Limb (tissue), 2 donors: ENCODE results near the gene ADAMTSL1.
"Not testable (repeated sequence)": the region's sequence is repeated elsewhere in the genome, so short reads cannot be mapped to it uniquely, and the experiment has no call there.

Experiments used
- DNase-seq, 2 donors: peaks; one replicate each; pipeline ENCODE4 v3.0.0-alpha.2; 2016; ENCODE audit errors: extremely low spot score in 2 of 2

Gene ADAMTSL1

DNA sequence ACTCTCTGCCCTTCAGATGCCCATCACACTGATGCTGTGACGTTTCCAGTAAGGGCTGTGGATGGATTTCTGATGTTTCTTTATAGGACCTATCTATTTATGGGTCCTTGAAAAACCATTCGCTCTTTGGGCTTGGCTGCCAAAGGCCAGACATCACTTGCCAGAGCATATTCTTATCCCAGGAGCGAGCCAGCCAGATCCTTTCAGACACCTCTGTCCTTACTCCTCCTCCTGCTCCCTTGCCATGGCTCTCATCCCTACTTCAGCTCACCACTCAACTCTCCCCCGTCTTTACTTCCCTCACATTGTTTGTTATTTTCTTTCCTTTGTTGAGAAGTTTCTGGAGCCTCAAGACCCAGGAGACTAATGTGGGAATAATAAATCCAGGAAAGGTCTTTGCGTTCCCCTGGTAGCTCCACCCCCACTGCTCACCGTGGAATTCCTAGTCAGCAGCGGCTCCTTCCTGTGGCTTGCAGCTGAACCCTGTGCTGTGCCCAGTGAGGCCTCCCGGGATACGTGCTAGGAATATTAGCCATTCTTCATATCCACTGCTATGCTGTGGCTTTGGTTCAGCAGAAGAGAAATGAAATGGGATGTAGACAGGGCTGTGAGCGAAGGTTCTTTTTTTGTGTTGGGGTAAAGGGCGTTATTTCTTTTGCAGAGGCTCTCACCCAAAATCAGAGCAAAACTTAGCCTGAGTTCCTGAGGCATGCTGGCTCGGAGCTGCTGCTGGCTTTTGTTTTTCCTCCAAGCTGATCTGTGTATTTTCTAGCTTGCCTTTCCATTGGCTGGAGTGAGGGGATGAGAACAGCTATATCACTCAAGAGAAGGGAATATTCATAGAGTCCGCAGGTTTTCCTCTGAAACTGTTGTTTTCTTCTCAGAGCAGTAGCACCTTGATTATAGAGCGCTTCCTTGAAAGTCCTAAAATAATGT is 387.9 kb downstream of the ADAMTSL1 start:
- peak; percentile 65 to 76 for DNase-seq

DNA sequence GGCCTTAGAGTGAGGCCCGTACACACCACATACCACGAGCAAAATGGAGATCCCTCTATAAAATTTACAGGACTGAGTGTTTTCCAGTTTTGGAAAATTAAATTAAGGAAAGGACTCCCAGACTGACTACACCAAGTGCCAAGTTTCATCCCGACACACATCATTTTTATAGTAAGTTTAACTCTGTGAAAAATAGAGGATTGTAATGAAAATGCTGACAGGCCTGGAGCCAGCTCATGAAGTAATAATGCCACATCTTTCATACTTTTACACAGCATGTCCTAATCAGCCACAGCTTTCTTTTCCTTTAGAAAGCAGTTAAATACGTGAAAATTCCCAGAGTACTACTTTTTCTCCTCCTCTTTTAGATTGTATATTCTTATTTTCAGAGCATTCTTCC is 389.8 kb downstream of the ADAMTSL1 start:
- DNase-seq: peak in 1 of 2 donors; percentile 47

- no peak for DNase-seq
Measured at GRCh38 chr9:18864516-18864915, 390.6 kb downstream of the ADAMTSL1 start.

GRCh38 chr9:18865542-18865941 is 391.6 kb downstream of the ADAMTSL1 start:
- DNase-seq: no peak

DNA sequence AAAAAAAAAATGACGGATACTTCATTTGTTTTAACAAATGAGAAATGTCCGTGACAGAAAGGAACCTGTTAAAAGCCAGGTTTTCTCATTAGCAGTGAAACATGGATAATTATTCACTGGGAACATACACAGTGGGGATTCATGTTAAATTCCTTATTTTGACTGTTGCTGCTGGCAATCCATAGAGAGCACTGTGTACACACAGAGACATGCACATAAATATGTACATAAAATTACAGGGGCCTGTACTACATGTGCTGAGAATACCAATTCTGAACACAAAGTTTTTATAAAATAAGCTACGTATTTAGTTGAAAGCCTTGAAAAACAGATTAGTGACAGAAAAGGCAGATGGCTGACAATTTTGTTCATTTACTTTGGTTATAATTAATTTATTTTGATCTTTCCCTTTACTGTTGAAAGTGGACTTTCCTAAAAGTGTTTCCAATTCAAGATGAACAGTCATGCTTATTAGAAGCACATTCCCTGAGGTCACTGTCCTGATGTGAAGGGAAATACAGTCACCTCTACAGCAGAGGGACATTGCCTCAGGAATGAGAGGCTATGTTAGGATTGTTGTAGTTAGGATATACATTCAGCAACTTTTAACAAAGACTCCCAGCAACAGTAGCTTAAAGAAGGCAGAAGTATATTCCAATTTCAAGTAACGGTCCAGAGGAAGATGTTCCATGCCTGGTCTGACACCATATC is 392.3 kb downstream of the ADAMTSL1 start:
- DNase-seq: no peak

- no peak for DNase-seq
Measured at GRCh38 chr9:18869725-18870124, 395.8 kb downstream of the ADAMTSL1 start.

DNA sequence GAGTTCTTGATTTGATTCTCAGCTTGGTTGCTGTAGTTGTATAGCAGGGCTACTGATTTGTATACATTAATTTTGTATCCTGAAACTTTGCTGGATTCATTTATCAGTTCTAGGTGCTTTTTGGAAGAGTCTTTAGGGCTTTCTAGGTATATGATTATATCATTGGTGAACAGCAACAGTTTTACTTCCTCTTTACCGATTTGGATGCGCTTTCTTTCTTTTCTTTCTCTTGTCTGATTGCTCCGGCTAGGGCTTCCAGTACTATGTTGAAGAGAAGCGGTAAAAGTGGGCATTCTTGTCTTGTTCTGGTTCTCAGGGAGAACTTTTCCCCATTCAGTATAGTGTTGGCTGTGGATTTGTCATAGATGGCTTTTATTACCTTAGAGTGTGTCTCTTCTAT is 400.1 kb downstream of the ADAMTSL1 start:
- no peak for DNase-seq

GRCh38 chr9:18874990-18875389 is 401.0 kb downstream of the ADAMTSL1 start:
- DNase-seq: not testable (repeated sequence)

GRCh38 chr9:18877984-18878383 is 404.0 kb downstream of the ADAMTSL1 start:
- no peak for DNase-seq

GRCh38 chr9:18881758-18882157 is 407.8 kb downstream of the ADAMTSL1 start:
- DNase-seq: no peak

DNA sequence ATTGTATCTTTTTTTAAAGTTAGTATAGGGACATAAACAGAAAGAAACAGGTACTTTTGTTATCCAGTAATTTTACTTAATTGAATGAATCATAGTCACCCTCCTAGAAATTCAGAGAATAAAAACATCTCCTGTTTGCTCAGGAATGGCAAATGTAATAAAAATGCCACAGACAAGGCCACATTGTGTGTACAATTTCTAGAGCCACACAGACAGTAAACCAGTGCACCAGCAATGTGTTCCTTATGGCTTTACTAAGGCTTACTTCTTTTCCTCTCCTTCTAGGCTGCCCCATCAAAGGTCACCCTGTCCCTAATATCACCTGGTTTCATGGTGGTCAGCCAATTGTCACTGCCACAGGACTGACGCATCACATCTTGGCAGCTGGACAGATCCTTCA is 413.6 kb downstream of the ADAMTSL1 start:
- no peak for DNase-seq

GRCh38 chr9:18888290-18888689 is 414.3 kb downstream of the ADAMTSL1 start:
- DNase-seq: no peak

DNA sequence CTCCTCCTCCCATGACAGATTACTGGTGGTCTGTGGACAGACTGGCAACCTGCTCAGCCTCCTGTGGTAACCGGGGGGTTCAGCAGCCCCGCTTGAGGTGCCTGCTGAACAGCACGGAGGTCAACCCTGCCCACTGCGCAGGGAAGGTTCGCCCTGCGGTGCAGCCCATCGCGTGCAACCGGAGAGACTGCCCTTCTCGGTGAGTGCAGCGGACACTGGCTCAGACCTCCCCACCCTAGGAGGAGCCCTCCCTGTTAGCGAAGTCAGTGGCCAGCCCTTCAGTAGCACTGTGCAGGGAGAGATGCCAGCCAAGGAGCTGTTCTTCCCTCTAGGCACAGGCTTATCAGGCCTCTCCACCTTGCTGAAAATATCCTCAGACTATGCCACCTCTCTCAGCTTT is 415.6 kb downstream of the ADAMTSL1 start:
- no peak for DNase-seq

DNA sequence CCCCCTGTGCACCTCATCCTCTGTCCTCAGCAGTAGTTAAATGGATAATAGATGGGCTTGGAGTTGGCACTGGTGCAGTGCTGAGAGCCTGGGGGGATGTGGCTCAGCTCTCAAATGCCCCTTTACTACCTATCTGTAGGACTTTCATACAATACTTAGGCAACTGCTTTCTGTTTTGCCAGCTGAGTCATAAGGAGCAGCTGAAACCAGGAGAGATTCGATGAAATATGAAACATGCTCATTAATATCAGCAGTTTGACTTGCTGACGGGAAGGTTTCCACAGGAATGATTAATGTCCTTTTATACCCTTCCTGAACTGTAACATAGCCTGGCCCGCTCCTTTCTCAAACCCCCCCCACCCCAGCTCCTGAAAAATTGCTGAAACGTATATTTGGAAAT is 416.4 kb downstream of the ADAMTSL1 start:
- peak in 1 of 2 donors; percentile 36 for DNase-seq

- DNase-seq: no peak
Measured at GRCh38 chr9:18891946-18892670, 418.2 kb downstream of the ADAMTSL1 start.

DNA sequence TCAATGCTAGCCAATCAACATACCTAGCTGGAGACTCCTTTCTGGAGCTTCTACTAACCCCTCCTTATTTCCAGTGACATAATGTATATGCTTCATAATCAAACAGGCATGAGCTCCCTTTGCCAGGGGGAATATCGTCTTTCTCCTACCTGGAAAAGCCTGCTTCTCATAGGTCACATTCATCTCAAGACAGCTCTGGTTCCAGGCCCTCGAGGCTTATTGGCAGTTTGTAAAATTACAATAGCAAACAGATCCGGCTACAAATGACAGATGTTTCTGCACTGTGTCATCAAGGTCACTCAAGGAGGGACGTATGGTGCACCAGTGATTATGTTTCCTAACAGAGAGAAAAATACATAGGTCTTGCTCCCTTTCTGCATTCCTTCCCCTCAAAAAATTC is 419.1 kb downstream of the ADAMTSL1 start:
- no peak for DNase-seq

DNA sequence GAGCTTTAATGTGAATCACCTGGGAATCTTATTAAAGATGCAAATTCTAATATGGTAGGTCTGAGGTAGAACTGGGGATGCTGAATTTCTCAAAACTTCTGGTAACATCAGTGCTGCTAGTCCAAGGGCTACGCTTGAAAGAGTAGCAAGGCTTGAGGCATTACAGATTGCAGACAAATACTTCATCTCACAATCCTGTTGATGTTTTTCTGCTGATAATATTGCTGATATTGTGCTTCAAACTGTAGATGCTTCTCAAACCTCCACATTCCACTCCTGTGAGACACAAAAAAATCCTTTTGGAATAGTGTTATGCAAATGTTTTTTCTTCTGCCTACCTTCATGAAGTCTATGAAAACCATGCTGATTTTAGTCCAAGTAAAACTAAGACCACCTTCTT is 419.5 kb downstream of the ADAMTSL1 start:
- no peak for DNase-seq

- no peak for DNase-seq
Measured at GRCh38 chr9:18896004-18896403, 422.1 kb downstream of the ADAMTSL1 start.

GRCh38 chr9:18896531-18897179 is 422.7 kb downstream of the ADAMTSL1 start:
- no peak for DNase-seq

- DNase-seq: no peak
Measured at GRCh38 chr9:18903450-18903849, 429.5 kb downstream of the ADAMTSL1 start.
